IMR-90 (cell line): ENCODE measurements around the gene NIF3L1. TPM values are rescaled to one million over a fixed set of nuclear protein-coding genes. Genes with fewer than 3 reads are reported as not detected.

Experiments
- ATAC-seq: fragments of 200-7000 bp; cut with Tn5 transposase; 2 replicates; pipeline ENCODE4 v1.9.1; 2020; ENCODE audit warnings: low read depth, mild to moderate bottlenecking, moderate library complexity
- BruUV-seq: library from RNA; stranded (reverse); fragments of 400-500 nt; replicated peaks from 2 replicates; lab custom pipeline; 2021; lab: Mats Ljungman, UMichigan
- CTCF ChIA-PET: fragments of 300-600 bp; formaldehyde crosslinking; extraction: SDS; loops from one replicate; lab custom pipeline; 2021; ENCODE audit warnings: antibody characterized with exemption; lab: Yijun Ruan, JAX
- POLR2A ChIA-PET: fragments of 300-600 bp; sonication (Branson Sonifier 250); formaldehyde crosslinking; loops from one replicate; lab custom pipeline; 2022; ENCODE audit warnings: antibody characterized with exemption; ENCODE audit not compliant: unreplicated experiment; lab: Charles Lee
- DNase-seq: peaks from one replicate; pipeline ENCODE4 v3.0.0; 2013
- H2AFZ ChIP-seq: replicated peaks from 2 replicates; pipeline ENCODE3; 2013; ENCODE audit warnings: low read length, mild to moderate bottlenecking; ENCODE audit not compliant: poor library complexity
- H2AK5ac ChIP-seq: 2 replicates; pipeline ENCODE4 v1.6.1; 2013; ENCODE audit warnings: low read depth, low read length, inconsistent platforms
- H2AK9ac ChIP-seq: replicated peaks from 2 replicates; pipeline ENCODE3; 2013; ENCODE audit warnings: mild to moderate bottlenecking, low read depth, low read length, moderate library complexity; ENCODE audit not compliant: poor library complexity
- H2BK120ac ChIP-seq: 2 replicates; pipeline ENCODE4 v1.6.1; 2013; ENCODE audit warnings: low read depth, low read length, inconsistent platforms
- H2BK15ac ChIP-seq: 3 replicates; pipeline ENCODE4 v1.6.1; 2013; ENCODE audit warnings: low read depth, low read length, inconsistent platforms
- H2BK20ac ChIP-seq: 2 replicates; pipeline ENCODE4 v1.6.1; 2013; ENCODE audit warnings: low read depth, mild to moderate bottlenecking, inconsistent platforms, low read length, moderate library complexity
- H2BK5ac ChIP-seq: 2 replicates; pipeline ENCODE4 v1.6.1; 2013; ENCODE audit warnings: mild to moderate bottlenecking, low read depth, low read length, inconsistent platforms; ENCODE audit not compliant: poor library complexity, severe bottlenecking
- H3K14ac ChIP-seq: replicated peaks from 2 replicates; pipeline ENCODE4 v1.6.1; 2013; ENCODE audit warnings: low read depth, low read length, inconsistent platforms
- H3K18ac ChIP-seq: 2 replicates; pipeline ENCODE4 v1.6.1; 2013; ENCODE audit warnings: low read depth, low read length, control low read depth
- H3K23ac ChIP-seq: 2 replicates; pipeline ENCODE4 v1.6.1; 2013; ENCODE audit warnings: low read depth, low read length, inconsistent platforms
- H3K27ac ChIP-seq: 2 replicates; pipeline ENCODE4 v1.5.1; 2013; ENCODE audit warnings: mild to moderate bottlenecking, control low read depth, low read length; ENCODE audit not compliant: insufficient read depth
- H3K27me3 ChIP-seq: 2 replicates; pipeline ENCODE4 v1.6.1; 2013; ENCODE audit warnings: low read length; ENCODE audit not compliant: control insufficient read depth, insufficient read depth
- H3K36me3 ChIP-seq: 2 replicates; pipeline ENCODE4 v1.6.1; 2013; ENCODE audit warnings: low read length, mixed read lengths; ENCODE audit not compliant: control insufficient read depth, insufficient read depth
- H3K4ac ChIP-seq: 2 replicates; pipeline ENCODE4 v1.6.1; 2013; ENCODE audit warnings: low read depth, low read length, inconsistent platforms
- H3K4me1 ChIP-seq: 2 replicates; pipeline ENCODE4 v1.6.1; 2013; ENCODE audit warnings: low read length, mixed read lengths; ENCODE audit not compliant: control insufficient read depth, insufficient read depth
- H3K4me2 ChIP-seq: 2 replicates; pipeline ENCODE4 v1.6.1; 2013; ENCODE audit warnings: low read depth, mild to moderate bottlenecking, control low read depth, low read length, moderate library complexity
- H3K4me3 ChIP-seq: 2 replicates; pipeline ENCODE4 v1.5.1; 2013; ENCODE audit warnings: low read depth, mild to moderate bottlenecking, control low read depth, low read length, moderate library complexity; ENCODE audit not compliant: insufficient read depth
- H3K56ac ChIP-seq: 2 replicates; pipeline ENCODE4 v1.6.1; 2013; ENCODE audit warnings: low read length, inconsistent platforms; ENCODE audit not compliant: insufficient read depth; ENCODE audit errors: extremely low read depth
- H3K79me1 ChIP-seq, 2 experiments: 2 replicates each; pipeline ENCODE4 v1.6.1; 2013; ENCODE audit warnings: low read length in 2 of 2, inconsistent platforms in 1 of 2, low read depth in 1 of 2
- H3K9ac ChIP-seq: 2 replicates; pipeline ENCODE4 v1.6.1; 2013; ENCODE audit warnings: low read depth, low read length, control low read depth
- H3K9me1 ChIP-seq: 2 replicates; pipeline ENCODE4 v1.6.1; 2013; ENCODE audit warnings: low read length, inconsistent platforms; ENCODE audit not compliant: insufficient read depth
- H3K9me3 ChIP-seq: 2 replicates; pipeline ENCODE4 v1.6.1; 2013; ENCODE audit warnings: low read length; ENCODE audit not compliant: control insufficient read depth, insufficient read depth
- H4K20me1 ChIP-seq: 2 replicates; pipeline ENCODE4 v1.6.1; 2013; ENCODE audit warnings: low read length, inconsistent platforms; ENCODE audit not compliant: insufficient read depth
- H4K5ac ChIP-seq: 2 replicates; pipeline ENCODE4 v1.6.1; 2013; ENCODE audit warnings: mild to moderate bottlenecking, low read depth, low read length, control low read depth
- H4K8ac ChIP-seq, 2 experiments: 2 replicates each; pipeline ENCODE4 v1.6.1; 2013; ENCODE audit warnings: low read depth in 2 of 2, low read length in 2 of 2, control low read depth in 1 of 2, inconsistent platforms in 1 of 2
- H4K91ac ChIP-seq: 2 replicates; pipeline ENCODE4 v1.6.1; 2013; ENCODE audit warnings: low read depth, low read length, inconsistent platforms; ENCODE audit not compliant: insufficient read depth
- MAFK ChIP-seq: IDR thresholded peaks from 2 replicates; pipeline ENCODE4 v1.6.1; 2012; ENCODE audit warnings: low read depth, low read length, improper control_type of control experiment
- RFX5 ChIP-seq: IDR thresholded peaks from 2 replicates; pipeline ENCODE4 v1.8.0; 2012; ENCODE audit warnings: low read depth, mild to moderate bottlenecking, low read length, moderate library complexity
- dilution Hi-C: fragments of 300-500 bp; cut with HindIII; formaldehyde crosslinking; loops from one replicate; pipeline ENCODE4 v1.14.3; 2018; ENCODE audit warnings: low sequenced_read_pairs; ENCODE audit not compliant: unreplicated experiment
- in situ Hi-C: fragments of 300-500 bp; cut with MboI; formaldehyde crosslinking; loops from 3 replicates; pipeline ENCODE4 v1.14.3; 2019; ENCODE audit warnings: low sequenced_read_pairs, inconsistent platforms, mixed read lengths
- intact Hi-C: fragments of 100-400 bp; cut with micrococcal nuclease; formaldehyde crosslinking; loops from 2 replicates; pipeline ENCODE4 v1.10.0; 2022
- polyA plus RNA-seq, 3 experiments: library from polyadenylated mRNA; depleted of rRNA; stranded (reverse); fragments of >200 nt; gene quantifications; 2 replicates each; pipeline ENCODE4 v1.2.3, GENCODE V29; 2012; ENCODE audit warnings: low replicate concordance in 1 of 3
- total RNA-seq: library from RNA; depleted of rRNA; stranded (reverse); fragments of >200 nt; gene quantifications from 2 replicates; pipeline ENCODE4 v1.2.3, GENCODE V29; 2012

NIF3L1 gene
- total and polyA plus RNA-seq, 2 of the 4 experiments (the other 2 are of a cell fraction): 43.0 to 54.6 TPM

DNA sequence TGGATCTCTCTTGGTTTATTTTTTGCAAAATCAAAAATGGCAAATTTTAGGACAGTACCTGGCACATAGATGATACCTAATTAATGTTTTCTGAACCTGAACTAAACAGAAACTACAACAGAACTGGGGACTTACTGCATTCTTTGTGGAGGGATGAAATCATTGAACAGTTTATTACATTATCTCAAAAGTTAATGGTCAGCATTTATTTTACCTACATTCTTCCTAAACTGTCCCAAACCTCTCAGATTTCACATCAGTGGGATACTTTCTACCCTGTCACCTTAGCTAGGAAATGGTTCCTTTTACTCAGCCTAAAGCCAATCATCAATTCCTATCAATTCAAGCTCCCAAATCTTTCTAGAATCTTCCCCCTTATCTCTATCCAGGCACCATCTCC is 10.3 kb downstream of the NIF3L1 start:
- no peak overlapping the region for H2AK5ac ChIP-seq
- H3K4ac ChIP-seq: no peak overlapping the region
- no peaks in the 10 kb centered on the region for H3K9me3 ChIP-seq
- no TSS peak for BruUV-seq
- H2AFZ ChIP-seq: no peak overlapping the region
- no peak overlapping the region for H3K9ac ChIP-seq
- no peak overlapping the region for H4K8ac ChIP-seq
- H4K20me1 ChIP-seq: no peaks in the 10 kb centered on the region
- H3K14ac ChIP-seq: no peak overlapping the region
- no peak overlapping the region for H2BK15ac ChIP-seq
- intact Hi-C loops: no loop called here
- H3K79me1 ChIP-seq: peaks cover 5 to 6% of the 10 kb centered on the region in 2 experiments; a peak in 3 of 4 replicates
- H2BK20ac ChIP-seq: no peak overlapping the region
- H3K9me1 ChIP-seq: no peaks in the 10 kb centered on the region
- CTCF ChIA-PET: interaction anchor here (0.6 kb wide), 2 partner anchors 185 to 789 kb away, joined by 3 to 5 read pairs; no protein-coding TSS in a partner anchor
- dilution Hi-C loops: no loop called here
- H4K91ac ChIP-seq: no peak overlapping the region
- H3K18ac ChIP-seq: no peak overlapping the region
- no peak overlapping the region for H2BK5ac ChIP-seq
- H3K4me1 ChIP-seq: no peaks in the 10 kb centered on the region
- peak; percentile 65 for TF ChIP-seq MAFK
- TF ChIP-seq RFX5: no peak
- POLR2A ChIA-PET: no interaction called here
- no peak overlapping the region for H3K56ac ChIP-seq
- no peaks in the 10 kb centered on the region for H3K27me3 ChIP-seq
- in situ Hi-C loops: no loop called here
- no peak overlapping the region for H3K4me3 ChIP-seq
- DNase-seq: no peak
- no peak overlapping the region for H3K23ac ChIP-seq
- H4K5ac ChIP-seq: no peak overlapping the region
- H2BK120ac ChIP-seq: no peak overlapping the region
- H3K36me3 ChIP-seq: peaks cover 25% of the 10 kb centered on the region
- no peak overlapping the region for H2AK9ac ChIP-seq
- ATAC-seq: no peak
- H3K27ac ChIP-seq: no peak overlapping the region
- no peak overlapping the region for H3K4me2 ChIP-seq
